GM18507 (cell line): ENCODE data around the gene SARS1.

Experiments used
- DNase-seq: peaks from one replicate; pipeline ENCODE4 v3.0.0; 2011; ENCODE audit warnings: low read depth; ENCODE audit not compliant: insufficient read length; ENCODE audit errors: extremely low spot score
- FAIRE-seq: peaks from 2 replicates; lab custom pipeline; 2011; peaks lifted over from hg19 to GRCh38; lab: Jason Lieb, UNC

The SARS1 gene

DNA sequence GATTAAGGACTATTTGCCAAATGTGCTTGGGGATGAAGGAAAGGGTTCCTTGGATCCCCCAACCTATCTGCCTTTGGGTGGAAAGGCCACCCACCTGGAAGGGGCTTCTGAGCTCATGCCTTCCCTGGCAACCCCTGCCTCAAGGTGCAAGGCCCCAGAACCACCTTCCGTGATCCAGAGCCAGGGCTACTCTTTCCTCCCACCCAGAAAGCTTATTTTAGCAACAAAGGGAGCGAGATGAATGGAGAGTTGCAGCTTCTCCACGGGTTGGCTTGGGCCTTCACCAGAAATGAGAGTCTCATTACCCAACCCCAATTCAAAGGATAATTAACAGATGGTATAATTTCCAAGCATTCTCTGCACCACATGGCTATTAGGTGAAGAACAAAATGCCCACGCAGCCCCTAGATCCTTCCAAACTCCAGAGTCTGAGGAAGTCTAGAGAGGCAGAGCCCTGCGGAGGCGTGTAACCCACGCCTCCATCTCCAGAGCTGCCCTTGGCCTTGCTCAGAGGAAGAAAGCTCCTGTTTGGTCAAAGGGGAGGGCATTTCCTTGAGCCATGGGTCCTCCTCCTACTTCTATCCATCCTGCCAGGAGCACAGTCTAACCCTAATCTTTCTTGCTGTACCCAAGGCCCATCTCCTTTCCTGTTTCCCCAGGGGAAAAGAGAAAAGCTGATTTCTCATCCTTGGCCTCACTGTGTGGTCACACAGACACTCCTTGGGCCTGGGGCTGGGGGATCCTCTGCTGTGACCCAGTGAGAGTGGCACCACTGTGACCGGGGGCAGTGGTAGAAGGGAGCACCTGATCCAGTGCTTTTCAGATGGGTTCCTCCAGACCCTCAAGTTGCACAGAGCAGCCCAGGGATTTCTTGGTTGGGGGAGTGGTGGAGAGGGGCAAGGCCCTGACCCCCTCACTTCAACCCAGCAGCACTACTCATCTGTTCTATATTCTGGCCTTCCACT lies 34.0 kb downstream of the SARS1 start:
- no peak for FAIRE-seq
- no peak for DNase-seq

DNA sequence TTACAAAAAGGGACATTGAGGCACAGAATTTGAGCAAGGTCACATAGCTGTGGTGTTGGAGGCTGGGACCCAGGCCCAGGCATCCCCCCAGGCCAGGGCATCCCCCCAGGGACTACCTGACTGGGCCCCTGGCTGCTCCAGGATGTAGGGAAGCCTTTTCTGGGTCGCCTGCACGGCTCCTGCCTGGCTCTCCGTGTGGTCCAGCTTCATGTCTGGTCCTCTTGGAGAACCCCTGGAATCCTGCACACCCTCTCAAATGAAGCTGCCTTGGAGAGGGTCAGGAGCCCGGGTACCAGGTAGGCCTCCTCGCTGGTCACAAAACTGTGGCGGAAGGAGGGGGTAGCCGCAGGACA lies 34.7 kb downstream of the SARS1 start:
- DNase-seq, result no peak
- FAIRE-seq, result no peak

DNA sequence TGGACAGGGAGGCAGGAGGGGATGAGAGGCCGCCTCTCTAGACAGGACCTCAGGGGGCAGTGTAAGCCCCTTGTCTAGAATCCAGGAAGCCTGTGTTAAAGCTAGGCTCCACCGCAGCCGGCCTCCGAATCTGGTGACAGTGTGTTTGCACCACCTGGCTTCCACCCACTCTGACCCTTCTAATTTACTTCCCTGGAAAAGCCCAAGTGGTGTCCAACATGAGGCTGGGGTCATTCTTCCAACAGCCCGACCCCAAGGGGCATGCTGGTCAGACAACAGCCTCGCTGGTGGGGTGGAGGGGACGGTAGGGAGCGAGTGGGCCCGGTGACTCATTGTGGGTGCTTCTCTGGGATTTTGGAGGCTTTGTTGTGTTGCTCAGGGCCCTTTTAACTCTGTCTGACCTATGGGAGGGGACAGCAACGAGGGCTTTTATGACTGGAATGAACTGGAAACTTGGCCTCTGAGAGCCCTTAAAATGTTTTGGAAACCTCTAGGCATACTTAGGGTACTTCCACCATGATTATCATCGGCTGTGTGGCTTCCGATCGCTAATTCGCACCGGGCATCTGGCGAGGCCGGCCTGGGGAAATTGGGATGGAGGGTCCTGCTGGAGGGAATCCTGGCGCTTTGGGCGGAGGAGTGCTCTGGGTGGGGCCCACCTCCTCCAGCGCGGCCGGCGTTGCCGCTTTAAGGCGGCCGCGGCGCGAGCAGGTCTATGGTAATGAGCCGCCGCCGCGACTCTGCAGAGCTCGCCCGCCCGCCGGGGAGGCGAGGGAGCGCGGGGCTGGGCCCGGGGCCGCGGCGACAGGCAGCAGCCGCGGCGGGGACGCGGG lies 35.3 kb downstream of the SARS1 start, which contains the start of gene CELSR2:
TSS of gene CELSR2 (plus strand) at position 743 of the 833 bp plus-strand sequence. CDS start 541 bp downstream, outside the sequence.
- FAIRE-seq (no peak), DNase-seq (peak; percentile 82)

DNA sequence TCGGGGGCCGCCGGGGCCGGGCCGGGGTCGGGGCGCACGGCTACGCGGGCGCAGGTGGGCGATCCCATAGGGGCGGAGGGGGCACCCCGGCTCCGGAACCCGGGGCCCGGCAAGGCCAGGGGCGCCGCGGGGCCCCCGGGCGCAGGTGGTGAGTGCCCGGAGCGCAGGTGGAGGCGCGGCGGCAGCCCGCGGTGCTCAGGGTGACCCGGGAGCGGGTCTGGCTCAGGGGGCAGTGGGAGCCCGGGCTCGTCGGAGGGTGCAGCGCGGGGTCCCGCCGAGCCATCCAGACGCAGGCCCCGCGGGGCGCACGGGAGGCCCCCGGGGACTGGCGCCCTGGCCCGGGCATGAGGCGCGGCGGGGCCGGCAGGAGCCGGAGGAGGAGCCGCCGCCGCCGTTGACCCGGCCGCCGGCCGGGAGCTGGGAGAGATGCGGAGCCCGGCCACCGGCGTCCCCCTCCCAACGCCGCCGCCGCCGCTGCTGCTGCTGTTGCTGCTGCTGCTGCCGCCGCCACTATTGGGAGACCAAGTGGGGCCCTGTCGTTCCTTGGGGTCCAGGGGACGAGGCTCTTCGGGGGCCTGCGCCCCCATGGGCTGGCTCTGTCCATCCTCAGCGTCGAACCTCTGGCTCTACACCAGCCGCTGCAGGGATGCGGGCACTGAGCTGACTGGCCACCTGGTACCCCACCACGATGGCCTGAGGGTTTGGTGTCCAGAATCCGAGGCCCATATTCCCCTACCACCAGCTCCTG lies 36.1 kb downstream of the SARS1 start:
- no peak for FAIRE-seq

DNA sequence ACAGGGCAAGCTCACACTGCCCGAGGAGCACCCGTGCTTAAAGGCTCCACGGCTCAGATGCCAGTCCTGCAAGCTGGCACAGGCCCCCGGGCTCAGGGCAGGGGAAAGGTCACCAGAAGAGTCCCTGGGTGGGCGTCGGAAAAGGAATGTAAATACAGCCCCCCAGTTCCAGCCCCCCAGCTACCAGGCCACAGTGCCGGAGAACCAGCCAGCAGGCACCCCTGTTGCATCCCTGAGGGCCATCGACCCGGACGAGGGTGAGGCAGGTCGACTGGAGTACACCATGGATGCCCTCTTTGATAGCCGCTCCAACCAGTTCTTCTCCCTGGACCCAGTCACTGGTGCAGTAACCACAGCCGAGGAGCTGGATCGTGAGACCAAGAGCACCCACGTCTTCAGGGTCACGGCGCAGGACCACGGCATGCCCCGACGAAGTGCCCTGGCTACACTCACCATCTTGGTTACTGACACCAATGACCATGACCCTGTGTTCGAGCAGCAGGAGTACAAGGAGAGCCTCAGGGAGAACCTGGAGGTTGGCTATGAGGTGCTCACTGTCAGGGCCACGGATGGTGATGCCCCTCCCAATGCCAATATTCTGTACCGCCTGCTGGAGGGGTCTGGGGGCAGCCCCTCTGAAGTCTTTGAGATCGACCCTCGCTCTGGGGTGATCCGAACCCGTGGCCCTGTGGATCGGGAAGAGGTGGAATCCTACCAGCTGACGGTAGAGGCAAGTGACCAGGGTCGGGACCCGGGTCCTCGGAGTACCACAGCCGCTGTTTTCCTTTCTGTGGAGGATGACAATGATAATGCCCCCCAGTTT lies 36.9 kb downstream of the SARS1 start:
- FAIRE-seq (no peak), DNase-seq (no peak)

More for the DNA sequence above, 36.1 kb downstream of the SARS1 start:
- DNase-seq, result no peak

DNA sequence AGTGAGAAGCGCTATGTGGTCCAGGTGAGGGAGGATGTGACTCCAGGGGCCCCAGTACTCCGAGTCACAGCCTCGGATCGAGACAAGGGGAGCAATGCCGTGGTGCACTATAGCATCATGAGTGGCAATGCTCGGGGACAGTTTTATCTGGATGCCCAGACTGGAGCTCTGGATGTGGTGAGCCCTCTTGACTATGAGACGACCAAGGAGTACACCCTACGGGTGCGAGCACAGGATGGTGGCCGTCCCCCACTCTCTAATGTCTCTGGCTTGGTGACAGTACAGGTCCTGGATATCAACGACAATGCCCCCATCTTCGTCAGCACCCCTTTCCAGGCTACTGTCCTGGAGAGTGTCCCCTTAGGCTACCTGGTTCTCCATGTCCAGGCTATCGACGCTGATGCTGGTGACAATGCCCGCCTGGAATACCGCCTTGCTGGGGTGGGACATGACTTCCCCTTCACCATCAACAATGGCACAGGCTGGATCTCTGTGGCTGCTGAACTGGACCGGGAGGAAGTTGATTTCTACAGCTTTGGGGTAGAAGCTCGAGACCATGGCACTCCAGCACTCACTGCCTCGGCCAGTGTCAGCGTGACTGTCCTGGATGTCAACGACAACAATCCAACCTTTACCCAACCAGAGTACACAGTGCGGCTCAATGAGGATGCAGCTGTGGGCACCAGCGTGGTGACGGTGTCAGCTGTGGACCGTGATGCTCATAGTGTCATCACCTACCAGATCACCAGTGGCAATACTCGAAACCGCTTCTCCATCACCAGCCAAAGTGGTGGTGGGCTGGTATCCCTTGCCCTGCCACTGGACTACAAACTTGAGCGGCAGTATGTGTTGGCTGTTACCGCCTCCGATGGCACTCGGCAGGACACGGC lies 37.8 kb downstream of the SARS1 start:
- DNase-seq (no peak), FAIRE-seq (no peak)

DNA sequence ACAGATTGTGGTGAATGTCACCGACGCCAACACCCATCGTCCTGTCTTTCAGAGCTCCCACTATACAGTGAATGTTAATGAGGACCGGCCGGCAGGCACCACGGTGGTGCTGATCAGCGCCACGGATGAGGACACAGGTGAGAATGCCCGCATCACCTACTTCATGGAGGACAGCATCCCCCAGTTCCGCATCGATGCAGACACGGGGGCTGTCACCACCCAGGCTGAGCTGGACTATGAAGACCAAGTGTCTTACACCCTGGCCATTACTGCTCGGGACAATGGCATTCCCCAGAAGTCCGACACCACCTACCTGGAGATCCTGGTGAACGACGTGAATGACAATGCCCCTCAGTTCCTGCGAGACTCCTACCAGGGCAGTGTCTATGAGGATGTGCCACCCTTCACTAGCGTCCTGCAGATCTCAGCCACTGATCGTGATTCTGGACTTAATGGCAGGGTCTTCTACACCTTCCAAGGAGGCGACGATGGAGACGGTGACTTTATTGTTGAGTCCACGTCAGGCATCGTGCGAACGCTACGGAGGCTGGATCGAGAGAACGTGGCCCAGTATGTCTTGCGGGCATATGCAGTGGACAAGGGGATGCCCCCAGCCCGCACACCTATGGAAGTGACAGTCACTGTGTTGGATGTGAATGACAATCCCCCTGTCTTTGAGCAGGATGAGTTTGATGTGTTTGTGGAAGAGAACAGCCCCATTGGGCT lies 38.6 kb downstream of the SARS1 start:
- DNase-seq (no peak), FAIRE-seq (no peak)

DNA sequence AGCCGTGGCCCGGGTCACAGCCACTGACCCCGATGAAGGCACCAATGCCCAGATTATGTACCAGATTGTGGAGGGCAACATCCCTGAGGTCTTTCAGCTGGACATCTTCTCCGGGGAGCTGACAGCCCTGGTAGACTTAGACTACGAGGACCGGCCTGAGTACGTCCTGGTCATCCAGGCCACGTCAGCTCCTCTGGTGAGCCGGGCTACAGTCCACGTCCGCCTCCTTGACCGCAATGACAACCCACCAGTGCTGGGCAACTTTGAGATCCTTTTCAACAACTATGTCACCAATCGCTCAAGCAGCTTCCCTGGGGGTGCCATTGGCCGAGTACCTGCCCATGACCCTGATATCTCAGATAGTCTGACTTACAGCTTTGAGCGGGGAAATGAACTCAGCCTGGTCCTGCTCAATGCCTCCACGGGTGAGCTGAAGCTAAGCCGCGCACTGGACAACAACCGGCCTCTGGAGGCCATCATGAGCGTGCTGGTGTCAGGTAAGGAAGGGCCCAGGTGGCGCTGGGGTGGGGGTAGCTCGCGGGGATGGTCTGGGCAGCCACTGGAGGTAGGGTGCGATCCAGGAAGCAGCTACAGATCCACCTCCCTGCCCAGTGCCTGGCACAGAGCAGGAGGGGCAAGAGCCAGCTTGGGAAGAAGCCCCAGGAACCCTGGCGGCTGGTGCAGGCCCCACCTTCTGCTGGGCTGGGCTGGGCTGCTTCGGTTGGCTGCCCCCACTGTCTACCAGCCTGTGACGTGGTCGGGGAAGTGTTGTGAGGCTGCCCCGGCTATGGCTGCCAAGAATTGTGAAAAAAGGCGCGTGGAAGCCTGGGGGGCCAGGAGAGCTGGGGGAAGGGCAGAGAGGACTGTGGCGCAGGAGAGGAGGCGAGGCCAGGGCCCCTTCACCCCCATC lies 39.4 kb downstream of the SARS1 start:
- DNase-seq (no peak), FAIRE-seq (no peak)

DNA sequence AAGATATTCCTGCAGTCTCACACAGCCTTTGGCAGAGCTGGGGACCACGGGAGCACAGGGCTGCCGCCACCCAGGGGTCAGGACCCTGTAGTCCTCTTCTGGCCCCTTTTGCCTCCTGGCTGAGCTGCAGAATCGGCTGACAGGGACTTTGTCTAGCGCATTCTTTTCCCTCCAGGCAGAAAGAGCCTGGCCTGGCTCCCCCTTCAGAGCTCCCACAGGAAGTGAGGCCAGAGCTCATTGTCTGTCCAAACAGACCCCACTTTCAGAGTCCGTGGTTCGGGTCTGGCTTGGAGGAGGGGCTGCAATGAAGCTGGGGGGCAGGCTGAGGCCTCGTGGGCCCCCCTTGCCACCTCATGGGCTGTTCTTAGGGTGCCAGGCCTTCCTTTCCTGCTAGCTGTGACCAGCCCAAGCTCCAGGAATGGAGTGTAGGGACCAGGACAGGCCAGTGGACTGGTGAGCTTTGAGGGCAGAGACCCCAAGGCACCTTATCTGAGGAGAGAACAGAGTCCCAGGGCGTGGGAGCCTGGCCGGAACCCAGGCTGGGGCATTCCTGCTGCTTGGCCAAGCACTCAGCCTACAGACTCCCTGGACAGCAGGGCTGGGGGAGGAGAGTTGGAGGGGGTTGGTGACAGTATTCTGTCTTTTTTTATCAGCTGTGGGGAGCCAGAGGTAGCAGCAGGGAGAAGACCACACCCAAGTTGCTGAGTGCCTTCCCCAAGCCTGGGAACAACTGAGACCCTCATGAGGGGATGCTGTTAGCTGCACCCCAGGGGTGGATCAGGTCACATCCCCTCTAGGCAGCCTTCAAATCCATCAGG lies 40.3 kb downstream of the SARS1 start:
- FAIRE-seq, result no peak
- no peak for DNase-seq

DNA sequence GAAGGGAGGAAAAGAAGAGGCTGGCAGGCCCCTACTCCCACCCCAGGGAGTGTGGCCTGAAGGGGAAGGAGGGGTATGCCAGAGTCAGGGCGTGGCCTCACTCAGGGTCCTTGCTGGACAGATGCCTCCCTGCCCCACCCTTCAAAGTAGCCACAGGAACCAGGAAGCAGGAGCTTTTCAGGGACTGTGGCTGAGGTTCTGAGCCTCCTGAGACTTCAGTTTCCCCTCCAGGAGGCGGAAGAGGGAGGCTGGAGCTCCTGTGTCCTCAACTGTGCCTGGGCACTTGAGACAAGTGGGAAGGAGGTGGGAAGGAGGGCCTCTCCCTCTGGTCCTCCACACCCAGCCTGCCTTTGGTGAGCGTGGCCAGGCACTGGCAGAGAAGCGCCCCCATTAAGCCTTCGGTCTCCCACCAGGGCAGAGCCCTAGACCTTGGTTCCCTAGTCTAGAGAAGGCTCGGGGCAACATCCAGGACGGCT lies 40.9 kb downstream of the SARS1 start:
- FAIRE-seq (no peak), DNase-seq (no peak)

DNA sequence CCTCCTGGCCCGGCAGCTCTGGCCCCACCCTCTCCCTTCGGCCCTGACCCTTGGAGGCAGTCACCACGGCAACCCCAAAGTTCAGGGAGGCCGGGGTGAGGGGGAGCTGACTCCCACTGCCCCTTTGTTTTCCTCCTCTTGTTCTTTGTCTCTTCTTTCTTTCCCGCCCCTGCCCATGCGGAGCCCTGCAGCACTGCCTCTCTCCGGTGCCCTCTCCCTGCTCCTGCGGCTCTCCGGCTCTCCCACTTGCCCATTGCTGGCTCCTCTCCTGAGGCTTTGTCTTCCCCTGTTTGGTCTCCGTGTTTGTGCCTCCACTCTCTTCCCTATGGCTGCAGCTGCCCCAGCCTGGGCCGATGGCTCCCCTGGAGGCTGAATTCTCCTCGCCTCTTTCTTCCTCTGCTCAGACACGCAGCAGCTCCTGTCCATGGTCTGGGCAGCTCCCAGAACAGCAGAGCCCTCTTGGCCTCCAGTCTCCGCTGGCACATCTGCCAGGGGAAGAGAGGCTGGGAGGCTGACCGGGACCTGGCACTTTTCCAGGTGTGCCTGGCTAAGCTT lies 41.5 kb downstream of the SARS1 start:
- DNase-seq (no peak), FAIRE-seq (no peak)

DNA sequence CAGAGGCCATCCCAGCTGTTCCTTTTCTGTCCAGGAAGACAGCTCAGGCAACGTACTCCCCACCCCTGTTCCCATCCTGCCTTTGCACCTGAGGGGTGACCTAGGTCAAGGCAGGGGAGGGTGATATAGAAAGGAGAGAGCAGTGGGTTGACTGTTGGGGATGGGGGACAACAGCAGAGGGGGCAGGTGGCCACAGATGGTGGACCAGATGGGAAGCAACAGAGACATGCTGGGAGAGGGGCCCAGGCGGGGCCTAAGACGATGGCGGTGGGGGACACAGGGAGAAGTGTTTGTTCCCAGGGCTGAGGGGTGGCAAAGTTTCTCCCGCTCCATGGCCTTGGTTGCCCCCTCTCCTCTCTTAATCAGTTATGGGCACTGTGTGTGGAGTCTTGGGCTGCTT lies 42.0 kb downstream of the SARS1 start:
- no peak for FAIRE-seq
- no peak for DNase-seq

DNA sequence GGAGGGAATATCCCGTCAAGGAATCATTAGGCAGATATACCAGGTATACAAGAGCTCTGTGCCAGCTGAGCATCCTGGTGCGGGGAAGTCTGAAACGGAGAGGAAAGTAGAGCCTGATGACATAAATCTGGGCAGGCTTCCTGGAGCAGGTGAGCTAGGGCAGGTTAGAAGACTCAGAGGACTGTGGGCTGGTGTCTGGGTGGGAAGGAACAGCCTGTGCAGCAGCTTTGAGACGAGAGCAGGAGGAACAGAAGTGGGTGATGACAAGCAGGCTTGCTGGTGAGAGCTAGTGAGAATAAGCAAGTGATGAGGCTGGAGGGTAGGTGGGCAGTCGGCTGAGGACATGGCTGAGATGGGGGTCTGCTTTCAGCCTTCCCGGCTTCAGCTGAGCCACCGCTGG lies 42.4 kb downstream of the SARS1 start:
- FAIRE-seq (no peak), DNase-seq (no peak)

DNA sequence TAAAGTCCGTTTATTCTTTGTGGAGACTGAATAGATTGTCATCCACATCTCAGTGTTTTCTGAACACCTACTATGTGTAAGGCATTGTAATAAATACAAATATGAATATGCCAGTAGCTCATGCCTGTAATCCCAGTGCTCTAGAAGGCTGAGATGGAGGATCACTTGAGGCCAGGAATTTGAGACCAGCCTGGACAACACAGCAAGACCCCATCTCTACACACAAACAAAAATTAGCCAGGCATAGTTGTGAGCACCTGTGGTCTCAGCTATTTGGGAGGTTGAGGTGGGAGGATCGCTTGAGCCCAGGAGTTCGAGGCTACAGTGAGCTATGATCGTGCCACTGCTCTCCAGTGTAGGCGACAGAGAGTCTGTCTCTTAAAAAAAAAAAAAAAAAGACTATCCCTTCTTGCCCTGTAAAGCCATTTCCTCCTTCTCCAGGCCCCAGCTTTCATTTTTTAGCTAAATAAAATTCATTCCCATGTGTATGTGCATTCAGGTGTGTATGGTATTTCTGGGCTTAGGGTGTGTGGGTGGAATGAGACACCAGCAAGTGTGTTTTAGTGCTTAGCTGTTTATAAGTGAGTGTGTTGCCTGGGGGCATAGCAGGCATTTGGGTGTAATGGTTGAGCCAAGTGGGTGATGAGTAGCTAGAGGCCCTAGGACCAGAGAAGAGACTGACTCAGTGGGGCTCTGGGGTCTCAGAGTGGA lies 43.4 kb downstream of the SARS1 start:
- DNase-seq, result no peak
- FAIRE-seq, result no peak
